ENCODE measurements around the gene ITGB5. TPM values are rescaled to one million over a fixed set of nuclear protein-coding genes. Genes with fewer than 3 reads are reported as not detected.

ITGB5 gene
- total RNA-seq, 1 experiment from 2014 or later: 146 TPM

DNA sequence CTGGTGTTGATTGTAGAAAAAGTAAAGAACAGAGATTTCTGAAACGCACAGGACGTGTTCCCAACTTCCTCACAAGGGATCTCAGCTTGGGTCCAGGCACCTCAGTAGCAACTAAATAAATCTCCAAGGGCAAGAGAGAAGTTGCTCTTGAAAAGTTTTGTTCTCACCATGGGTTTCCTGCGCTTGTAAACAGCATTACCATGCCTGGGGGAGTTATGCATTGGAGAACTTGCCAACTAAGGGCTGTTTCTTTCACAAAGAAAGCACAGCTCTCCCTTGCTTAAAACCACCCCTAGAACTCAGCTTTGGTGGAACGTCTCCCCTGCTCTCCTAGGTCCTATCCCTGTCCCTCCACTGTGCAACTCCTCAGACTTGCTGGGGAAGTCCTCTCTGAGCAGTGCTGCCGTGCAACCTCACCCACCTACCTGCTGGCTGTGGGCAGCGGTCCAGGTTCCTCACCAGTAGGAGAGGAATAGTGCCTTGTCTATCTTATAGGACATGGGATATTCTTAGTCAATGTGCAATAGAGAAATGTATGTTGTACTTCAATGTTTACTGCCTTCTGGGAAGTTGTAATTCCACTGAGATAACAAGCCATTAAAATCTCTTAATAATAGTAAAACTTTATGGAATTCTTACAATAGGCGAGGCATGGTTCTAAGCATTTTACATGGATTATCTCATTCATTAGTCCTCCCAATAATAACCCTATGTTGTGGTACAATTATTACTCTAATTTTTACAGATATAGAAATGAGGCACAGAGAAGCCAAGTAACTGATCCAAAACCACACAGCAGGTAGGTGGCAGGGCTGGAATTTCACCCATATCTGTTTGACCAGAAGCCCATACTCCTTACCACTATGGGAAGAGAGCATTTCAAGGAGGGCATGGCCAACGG lies 105.4 kb downstream of the ITGB5 start:
- H3K27me3 Mint-ChIP-seq (ENCODE audit: low read depth): no peaks in the 10 kb centered on the region
- Histone ChIP-seq H3K27me3 (ENCODE audit: insufficient read depth, low read length) (no peaks in the 10 kb centered on the region), H2BK120ac (ENCODE audit: low read depth, low read length, poor library complexity, severe bottlenecking) (no peak overlapping the region)

More for the DNA sequence above, 105.4 kb downstream of the ITGB5 start:
- Histone ChIP-seq H4K91ac (ENCODE audit: insufficient read length, low read depth, low read length) (no peak overlapping the region), H3K79me2 (ENCODE audit: insufficient read depth, low read length) (no peaks in the 10 kb centered on the region), H3T11ph (ENCODE audit: low read length) (no peak overlapping the region), H2AFZ (ENCODE audit: low read length) (no peak overlapping the region), H3K27ac (ENCODE audit: insufficient read length, low read depth, low read length) (no peak overlapping the region), H3K4me1 (ENCODE audit: insufficient read depth, low read length) (peaks cover 9% of the 10 kb centered on the region; the same call in 1 of the 2 replicates), H4K5ac (ENCODE audit: insufficient read length, low read depth, low read length) (no peak overlapping the region), H3K9me3 (ENCODE audit: control insufficient read depth, low read depth, low read length) (no peaks in the 10 kb centered on the region), H3K4me2 (ENCODE audit: insufficient read depth, insufficient read length, low read length) (no peak overlapping the region), H3K14ac (ENCODE audit: insufficient read depth, low read length) (no peak overlapping the region), H3K79me1 (ENCODE audit: insufficient read depth, low read depth, low read length, poor library complexity, severe bottlenecking) (no peaks in the 10 kb centered on the region), H3K23me2 (ENCODE audit: insufficient read length, low read depth, low read length, poor library complexity, severe bottlenecking) (no peaks in the 10 kb centered on the region), H4K8ac (replicated peaks; ENCODE audit: insufficient read length, low read depth, low read length) (no peak overlapping the region), H3K4ac (ENCODE audit: low read depth, low read length) (no peak overlapping the region), H4K20me1 (ENCODE audit: control insufficient read depth, insufficient read depth, insufficient read length) (no peaks in the 10 kb centered on the region), H3K18ac (ENCODE audit: insufficient read length, low read depth, low read length) (no peak overlapping the region), H2BK5ac (ENCODE audit: insufficient read length, low read length) (no peak overlapping the region), H2AK5ac (ENCODE audit: insufficient read length, low read length) (no peak overlapping the region), H2BK12ac (ENCODE audit: insufficient read length, low read depth, low read length) (no peak overlapping the region), H2BK20ac (ENCODE audit: low read depth, low read length, poor library complexity, severe bottlenecking) (no peak overlapping the region), H3K56ac (ENCODE audit: insufficient read length, low read depth, low read length) (no peak overlapping the region), H2BK15ac (ENCODE audit: low read depth, low read length) (no peak overlapping the region), H3K9ac (ENCODE audit: extremely low read depth, insufficient read length, low read length) (peak overlapping the region; percentile 4), H3K23ac (ENCODE audit: insufficient read length, low read depth, low read length) (no peak overlapping the region)
- peak overlapping the region in 1 of 2 experiments; percentile 27; a peak in 1 of 5 replicates for H3K4me3 Mint-ChIP-seq
- peaks cover 8 to 54% (median 15%) of the 10 kb centered on the region in 3 experiments; a peak in 6 of 7 replicates for H3K36me3 Mint-ChIP-seq (ENCODE audit: insufficient read depth in 1 of 3, low read depth in 3 of 3)
- H3K9me3 Mint-ChIP-seq: no peaks in the 10 kb centered on the region
- H3K4me1 Mint-ChIP-seq: peaks cover 19 to 27% of the 10 kb centered on the region in 2 experiments
- no peak for DNase-seq
- peak overlapping the region; percentile 49 to 96 (median 79); a peak in 6 of 7 replicates for H3K27ac Mint-ChIP-seq
- no CpG with 5 or more reads among the region's 8 CpGs for WGBS (ENCODE audit: extremely low coverage, insufficient read length, low lambda C conversion rate)
- TF ChIP-seq CTCF (conservative IDR thresholded peaks at IDR 0.05): no peak
